Adrenal gland (tissue), 5 donors: ENCODE data around the gene ADAMTS12.

Experiments
- POLR2A ChIP-seq, 2 donors: fragments of 450-650 bp; IDR thresholded peaks; one replicate each; pipeline ENCODE4 v1.6.1; 2017; ENCODE audit warnings: antibody characterized with exemption in 2 of 2, mild to moderate bottlenecking in 2 of 2, moderate library complexity in 1 of 2
- TF ChIP-seq, protein P1 (sequence below), 6 experiments: fragments of 450-650 bp in 4 of 6; fragments of 200-600 bp in 2 of 6; sonication (generic) in 1 of 6; IDR thresholded peaks; 1 replicate in 5 of 6; 2 replicates in 1 of 6; pipeline versions ENCODE4 v1.5.1 to v1.8.0; 2016 to 2021; ENCODE audit warnings: antibody characterized with exemption in 6 of 6, mild to moderate bottlenecking in 2 of 6, moderate library complexity in 1 of 6
- donor health status: DM: no; HTN: no; CAD: no.

DNA sequence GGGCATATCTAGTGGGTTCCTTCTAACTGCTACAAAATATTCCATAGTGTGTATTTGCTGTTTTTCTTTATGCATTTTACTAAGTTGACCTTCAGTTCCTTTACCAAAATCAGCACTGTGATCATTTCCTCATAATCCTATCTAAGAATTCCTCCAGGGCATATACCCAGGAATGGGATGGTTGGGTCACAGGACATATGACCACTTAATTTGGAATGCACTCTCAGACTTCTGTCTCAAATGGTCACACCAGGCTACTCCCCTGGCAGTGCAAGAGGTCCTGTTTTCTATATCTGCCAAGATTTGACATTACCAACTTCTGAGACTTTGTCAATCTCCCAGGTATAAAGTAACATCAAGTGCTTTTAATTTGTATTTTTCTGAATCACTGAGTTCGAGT lies 63.9 kb downstream of the ADAMTS12 start:
- no peak for TF ChIP-seq POLR2A (IDR thresholded peaks at IDR 0.05)
- TF ChIP-seq, protein P1, sequence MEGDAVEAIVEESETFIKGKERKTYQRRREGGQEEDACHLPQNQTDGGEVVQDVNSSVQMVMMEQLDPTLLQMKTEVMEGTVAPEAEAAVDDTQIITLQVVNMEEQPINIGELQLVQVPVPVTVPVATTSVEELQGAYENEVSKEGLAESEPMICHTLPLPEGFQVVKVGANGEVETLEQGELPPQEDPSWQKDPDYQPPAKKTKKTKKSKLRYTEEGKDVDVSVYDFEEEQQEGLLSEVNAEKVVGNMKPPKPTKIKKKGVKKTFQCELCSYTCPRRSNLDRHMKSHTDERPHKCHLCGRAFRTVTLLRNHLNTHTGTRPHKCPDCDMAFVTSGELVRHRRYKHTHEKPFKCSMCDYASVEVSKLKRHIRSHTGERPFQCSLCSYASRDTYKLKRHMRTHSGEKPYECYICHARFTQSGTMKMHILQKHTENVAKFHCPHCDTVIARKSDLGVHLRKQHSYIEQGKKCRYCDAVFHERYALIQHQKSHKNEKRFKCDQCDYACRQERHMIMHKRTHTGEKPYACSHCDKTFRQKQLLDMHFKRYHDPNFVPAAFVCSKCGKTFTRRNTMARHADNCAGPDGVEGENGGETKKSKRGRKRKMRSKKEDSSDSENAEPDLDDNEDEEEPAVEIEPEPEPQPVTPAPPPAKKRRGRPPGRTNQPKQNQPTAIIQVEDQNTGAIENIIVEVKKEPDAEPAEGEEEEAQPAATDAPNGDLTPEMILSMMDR (IDR thresholded peaks at IDR 0.05) = no peak
